Ovary (tissue), 3 donors: ENCODE measurements around the gene PRND.
"Not testable (repeated sequence)": the region's sequence is repeated elsewhere in the genome, so short reads cannot be mapped to it uniquely, and the experiment has no call there.

ENCODE experiments used
- EP300 ChIP-seq: sonication (generic); formaldehyde crosslinking; IDR thresholded peaks from one replicate; pipeline ENCODE4 v1.6.1; 2017; ENCODE audit warnings: antibody characterized with exemption
- POLR2A ChIP-seq: fragments of 450-650 bp; IDR thresholded peaks from one replicate; pipeline ENCODE4 v1.6.1; 2017; ENCODE audit warnings: antibody characterized with exemption, mild to moderate bottlenecking, moderate library complexity
- TF ChIP-seq, protein P1 (sequence below), 3 donors: fragments of 450-650 bp in 2 of 3; fragments of 200-600 bp in 1 of 3; IDR thresholded peaks; one replicate each; pipeline versions ENCODE4 v1.5.1 to v1.8.0; 2016 to 2022; ENCODE audit warnings: antibody characterized with exemption in 3 of 3, mild to moderate bottlenecking in 1 of 3
- donor health status: DM: no; HTN: no; CAD: no.

DNA sequence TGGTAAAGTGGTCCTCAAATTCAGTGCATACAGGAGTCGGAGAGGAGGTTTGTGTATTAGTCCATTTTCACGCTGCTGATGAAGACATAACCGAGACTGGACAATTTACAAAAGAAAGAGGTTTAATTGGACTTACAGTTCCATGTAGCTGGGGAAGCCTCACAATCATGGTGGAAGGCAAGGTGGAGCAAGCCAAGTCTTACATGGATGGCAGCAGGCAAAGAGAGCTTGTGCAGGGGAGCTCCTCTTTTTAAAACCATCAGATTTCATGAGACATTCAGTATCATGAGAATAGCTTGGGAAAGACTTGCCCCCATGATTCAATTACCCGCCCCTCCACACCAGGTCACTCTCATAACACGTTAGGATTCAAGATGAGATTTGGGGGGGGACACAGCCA lies 51.3 kb downstream of the PRND start:
- TF ChIP-seq, protein P1, sequence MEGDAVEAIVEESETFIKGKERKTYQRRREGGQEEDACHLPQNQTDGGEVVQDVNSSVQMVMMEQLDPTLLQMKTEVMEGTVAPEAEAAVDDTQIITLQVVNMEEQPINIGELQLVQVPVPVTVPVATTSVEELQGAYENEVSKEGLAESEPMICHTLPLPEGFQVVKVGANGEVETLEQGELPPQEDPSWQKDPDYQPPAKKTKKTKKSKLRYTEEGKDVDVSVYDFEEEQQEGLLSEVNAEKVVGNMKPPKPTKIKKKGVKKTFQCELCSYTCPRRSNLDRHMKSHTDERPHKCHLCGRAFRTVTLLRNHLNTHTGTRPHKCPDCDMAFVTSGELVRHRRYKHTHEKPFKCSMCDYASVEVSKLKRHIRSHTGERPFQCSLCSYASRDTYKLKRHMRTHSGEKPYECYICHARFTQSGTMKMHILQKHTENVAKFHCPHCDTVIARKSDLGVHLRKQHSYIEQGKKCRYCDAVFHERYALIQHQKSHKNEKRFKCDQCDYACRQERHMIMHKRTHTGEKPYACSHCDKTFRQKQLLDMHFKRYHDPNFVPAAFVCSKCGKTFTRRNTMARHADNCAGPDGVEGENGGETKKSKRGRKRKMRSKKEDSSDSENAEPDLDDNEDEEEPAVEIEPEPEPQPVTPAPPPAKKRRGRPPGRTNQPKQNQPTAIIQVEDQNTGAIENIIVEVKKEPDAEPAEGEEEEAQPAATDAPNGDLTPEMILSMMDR (IDR thresholded peaks at IDR 0.05) = not testable (repeated sequence)
- not testable (repeated sequence) for TF ChIP-seq POLR2A, EP300
